K562 (cell line): ENCODE data around the gene MTG2. TPM values are rescaled to one million over a fixed set of nuclear protein-coding genes. Genes with fewer than 3 reads are reported as not detected.

ENCODE experiments used
- ATAC-seq: fragments of 200-7000 bp; cut with Tn5 transposase; 3 replicates; pipeline ENCODE4 v1.9.1; 2020; ENCODE audit warnings: moderate library complexity
- BruUV-seq: library from RNA; stranded (reverse); fragments of 400-500 nt; replicated peaks from 2 replicates; lab custom pipeline; 2021; lab: Mats Ljungman, UMichigan
- CTCF ChIA-PET: fragments of 300-600 bp; formaldehyde crosslinking; extraction: SDS; loops from one replicate; lab custom pipeline; 2021; ENCODE audit warnings: low intra/inter-chr PET ratio; lab: Yijun Ruan, JAX
- POLR2A ChIA-PET: fragments of 300-600, 350-650 bp; sonication (Branson Sonifier 250); formaldehyde crosslinking; extraction: SDS; loops from one replicate; lab custom pipeline; 2021; ENCODE audit warnings: antibody characterized with exemption, inconsistent platforms; lab: Yijun Ruan, JAX
- DNase-seq, 4 experiments: peaks; one replicate each; pipeline versions ENCODE4 v3.0.0 to v3.0.0-alpha.2; 2011 to 2018; ENCODE audit warnings: low spot score in 3 of 4, mixed read lengths in 3 of 4; ENCODE audit errors: extremely low read depth in 1 of 4
- FAIRE-seq: peaks from 2 replicates; lab custom pipeline; 2011; peaks lifted over from hg19 to GRCh38; lab: Jason Lieb, UNC
- H2AFZ ChIP-seq: 2 replicates; pipeline ENCODE4 v1.6.0; 2011; ENCODE audit warnings: low read depth, low read length, control low read depth, inconsistent platforms
- H3K27ac ChIP-seq: fragments of 200-600 bp; 3 replicates; pipeline ENCODE4 v1.8.0; 2011; ENCODE audit warnings: low read depth, mild to moderate bottlenecking, control low read depth, inconsistent platforms, low read length, moderate library complexity, mixed read lengths; ENCODE audit errors: extremely low read depth
- H3K27me3 ChIP-seq, 2 experiments: fragments of 300-600 bp in 1 of 2; 2 replicates in 1 of 2; 3 replicates in 1 of 2; pipeline versions ENCODE4 v1.6.0 to v1.8.0; 2011; ENCODE audit warnings: inconsistent platforms in 2 of 2, low read length in 2 of 2, mild to moderate bottlenecking in 1 of 2, mixed read lengths in 1 of 2, moderate library complexity in 1 of 2; ENCODE audit not compliant: control insufficient read depth in 2 of 2, insufficient read depth in 2 of 2
- H3K36me3 ChIP-seq: fragments of 300-600 bp; 3 replicates; pipeline ENCODE4 v1.8.0; 2011; ENCODE audit warnings: mild to moderate bottlenecking, low read length, inconsistent platforms; ENCODE audit not compliant: control insufficient read depth, insufficient read depth
- H3K4me1 ChIP-seq, 2 experiments: fragments of 200-600 bp in 1 of 2; replicated peaks in 1 of 2; 2 replicates in 1 of 2; 3 replicates in 1 of 2; pipeline versions ENCODE4 v1.5.1 to v1.8.0; 2011; ENCODE audit warnings: inconsistent platforms in 2 of 2, low read length in 2 of 2, mild to moderate bottlenecking in 1 of 2, mixed read lengths in 1 of 2, moderate library complexity in 1 of 2; ENCODE audit not compliant: control insufficient read depth in 2 of 2, insufficient read depth in 2 of 2
- H3K4me2 ChIP-seq: 2 replicates; pipeline ENCODE4 v1.6.1; 2011; ENCODE audit warnings: low read length, control low read depth, inconsistent platforms, mixed read lengths; ENCODE audit not compliant: insufficient read depth
- H3K4me3 ChIP-seq: fragments of 200-600 bp; sonication (generic), shearing (Covaris generic); 2 replicates; pipeline ENCODE4 v1.5.1; 2016; ENCODE audit warnings: control low read depth, inconsistent platforms
- H3K79me2 ChIP-seq: fragments of 200-600 bp; 3 replicates; pipeline ENCODE4 v1.8.0; 2011; ENCODE audit warnings: low read length, inconsistent platforms; ENCODE audit not compliant: control insufficient read depth, insufficient read depth
- H3K9ac ChIP-seq, 2 experiments: 2 replicates each; pipeline versions ENCODE4 v1.6.0 to v1.6.1; 2011; ENCODE audit warnings: low read depth in 2 of 2, low read length in 2 of 2, control low read depth in 1 of 2, inconsistent platforms in 1 of 2, mild to moderate bottlenecking in 1 of 2, mixed read lengths in 1 of 2; ENCODE audit not compliant: insufficient read depth in 1 of 2
- H3K9me1 ChIP-seq: one replicate; pipeline ENCODE4 v1.6.0; 2011; ENCODE audit warnings: inconsistent platforms, mild to moderate bottlenecking, low read length, moderate library complexity; ENCODE audit not compliant: control insufficient read depth, insufficient read depth
- H3K9me3 ChIP-seq: replicated peaks from 2 replicates; pipeline ENCODE4 v1.5.1; 2011; ENCODE audit warnings: low read depth, low read length, inconsistent platforms; ENCODE audit not compliant: control insufficient read depth, insufficient read depth
- H4K20me1 ChIP-seq: replicated peaks from 2 replicates; pipeline ENCODE4 v1.6.1; 2011; ENCODE audit warnings: low read length, inconsistent platforms, mixed read lengths; ENCODE audit not compliant: control insufficient read depth, insufficient read depth
- COPS2 ChIP-seq: fragments of 450-650 bp; conservative IDR thresholded peaks from 2 replicates; pipeline ENCODE4 v1.6.1; 2016; ENCODE audit warnings: mild to moderate bottlenecking, moderate library complexity
- CTCFL ChIP-seq: IDR thresholded peaks from 2 replicates; pipeline ENCODE4 v1.6.1; 2011; ENCODE audit warnings: borderline replicate concordance, low read depth, mild to moderate bottlenecking, moderate library complexity, low read length; ENCODE audit not compliant: insufficient read depth, poor library complexity, severe bottlenecking
- GTF2F1 ChIP-seq: IDR thresholded peaks from 2 replicates; pipeline ENCODE4 v1.6.1; 2011; ENCODE audit warnings: low read depth, low read length, improper control_type of control experiment
- KDM2B ChIP-seq: fragments of 250-450 bp; sonication (Bioruptor Pico); IDR thresholded peaks from 2 replicates; pipeline ENCODE4 v1.8.0; 2021; ENCODE audit warnings: mild to moderate bottlenecking, moderate library complexity
- MAFK ChIP-seq: IDR thresholded peaks from 2 replicates; pipeline ENCODE4 v1.6.1; 2011; ENCODE audit warnings: low read length, improper control_type of control experiment
- POLR3G ChIP-seq: IDR thresholded peaks from 2 replicates; pipeline ENCODE4 v1.6.1; 2011; ENCODE audit not compliant: insufficient read length, insufficient replicate concordance; ENCODE audit errors: extremely low read depth
- SMARCE1 ChIP-seq: fragments of 450-650 bp; IDR thresholded peaks from 2 replicates; pipeline ENCODE4 v1.7.1; 2016; ENCODE audit warnings: mild to moderate bottlenecking
- ZBTB12 ChIP-seq: fragments of 250-450 bp; sonication (Bioruptor Pico); IDR thresholded peaks from 2 replicates; pipeline ENCODE4 v1.4.0; 2020
- ZNF324 ChIP-seq: fragments of 250-450 bp; sonication (Bioruptor Pico); IDR thresholded peaks from 2 replicates; pipeline ENCODE4 v1.4.0; 2020; ENCODE audit warnings: mild to moderate bottlenecking
- ZNF766 ChIP-seq: fragments of 200-800 bp; sonication (Bioruptor generic); conservative IDR thresholded peaks from 2 replicates; pipeline ENCODE4 v1.6.1; 2016; ENCODE audit warnings: missing genetic modification characterization, missing compliant biosample characterization
- WGBS: fragments of 100-300 bp; shearing (Covaris generic); methylation state at CpG from one replicate; pipeline ENCODE4 v1.1.6; 2016; ENCODE audit warnings: low coverage, mixed read lengths; ENCODE audit not compliant: insufficient coverage; ENCODE audit errors: missing lambda C conversion rate; 5-methylcytosine and 5-hydroxymethylcytosine counted together
- in situ Hi-C: fragments of 300-500 bp; cut with MboI; formaldehyde crosslinking; loops from 4 replicates; pipeline ENCODE4 v1.15.0; 2018; ENCODE audit warnings: inconsistent platforms, mixed read lengths
- intact Hi-C: fragments of 100-400 bp; cut with micrococcal nuclease; formaldehyde crosslinking; loops from 2 replicates; pipeline ENCODE4 v1.14.2; 2022
- polyA plus RNA-seq, 8 experiments: library from polyadenylated mRNA; depleted of rRNA in 4 of 8; stranded (reverse) in 5 of 8; unstranded in 3 of 8; fragments of >200 nt; fragmentation: Nextera tagmentation in 2 of 8; fragmentation: Illumina TruSeq in 1 of 8; extraction: Ambion mirVana in 2 of 8; extraction: Trizol in 1 of 8; gene quantifications; 2 replicates each; pipeline versions ENCODE4 v1.2.1 to v1.2.3, GENCODE V29; 2011 to 2014; ENCODE audit warnings: inconsistent platforms in 1 of 8, missing spikeins in 1 of 8
- total RNA-seq, 7 experiments: library from RNA; depleted of rRNA in 6 of 7; stranded (reverse); fragments of >200 nt in 6 of 7; fragmentation: Illumina TruSeq in 2 of 7; extraction: Trizol in 2 of 7; gene quantifications; 2 replicates each; pipeline versions ENCODE4 v1.2.1 to v1.2.3, GENCODE V29; 2011 to 2021; ENCODE audit warnings: low replicate concordance in 1 of 7

MTG2 gene
- total and polyA plus RNA-seq, 9 of the 15 experiments (the other 6 are each of a cell fraction or from before 2014, with no cell fraction given): 8.7 to 67.5 (median 44.5) TPM

- BruUV-seq: no TSS peak
- POLR2A ChIA-PET: interaction anchor here (0.7 to 1.2 kb wide), 3 partner anchors 10 to 144 kb away, joined by 3 to 4 read pairs (median 3); no protein-coding TSS in a partner anchor
- intact Hi-C loops: loop anchor here (5.0 kb wide), 1 partner anchor 143 kb away; no protein-coding TSS in a partner anchor
- H2AFZ ChIP-seq: no peak overlapping the region
- no peak for FAIRE-seq
- peaks cover 4 to 52% of the 10 kb centered on the region in 2 experiments; a peak in 4 of 5 replicates for H3K4me1 ChIP-seq
- H4K20me1 ChIP-seq: peaks cover 26% of the 10 kb centered on the region
- CTCF ChIA-PET: interaction anchor here (3.3 kb wide), 1 partner anchor 145 kb away, joined by 12 read pairs; no protein-coding TSS in a partner anchor
- peaks cover 85% of the 10 kb centered on the region for H3K79me2 ChIP-seq
- in situ Hi-C loops: no loop called here
- H3K4me2 ChIP-seq: no peak overlapping the region
- no peak for ATAC-seq
- no peaks in the 10 kb centered on the region for H3K9me3 ChIP-seq
- peaks cover 9% of the 10 kb centered on the region for H3K9me1 ChIP-seq
- no peak for DNase-seq
- whole genome bisulfite sequencing: 94% methylated on average over 29 of the region's 29 CpGs
- TF ChIP-seq SMARCE1: no peak
- no peak for TF ChIP-seq GTF2F1
- no peak for TF ChIP-seq POLR3G
- TF ChIP-seq CTCFL: no peak
- TF ChIP-seq MAFK: no peak
- TF ChIP-seq ZNF324 (CRISPR knock-in tag): no peak
- TF ChIP-seq COPS2: no peak
- TF ChIP-seq ZNF766 (CRISPR knock-in tag): no peak
- no peak for TF ChIP-seq ZBTB12
- TF ChIP-seq KDM2B (CRISPR knock-in tag): no peak
- TF ChIP-seq, all 486 proteins: peak for 0
- peak overlapping the region in 1 of 2 experiments; percentile 62; a peak in 2 of 4 replicates for H3K9ac ChIP-seq
- H3K27ac ChIP-seq: no peak overlapping the region
- no peaks in the 10 kb centered on the region for H3K27me3 ChIP-seq
- no peak overlapping the region for H3K4me3 ChIP-seq
- H3K36me3 ChIP-seq: peaks cover 84% of the 10 kb centered on the region; the same call in 2 of the 3 replicates
Measured at GRCh38 chr20:62155428-62156253, 27.2 kb upstream of the MTG2 start.
